Osteocyte (in vitro differentiated cells): Measurements from ENCODE around the gene SBNO1. TPM values are rescaled to one million over a fixed set of nuclear protein-coding genes. Genes with fewer than 3 reads are reported as not detected.

Experiments
- DNase-seq: peaks from one replicate; pipeline ENCODE4 v3.0.0; 2021; ENCODE audit warnings: mixed read lengths; ENCODE audit not compliant: unreplicated experiment; ENCODE audit errors: extremely low spot score
- H3K27ac Mint-ChIP-seq: one replicate; pipeline ENCODE4 v1.8.0; 2021; ENCODE audit warnings: mild to moderate bottlenecking, mixed read lengths; ENCODE audit not compliant: unreplicated experiment
- H3K27me3 Mint-ChIP-seq: one replicate; pipeline ENCODE4 v1.8.0; 2021; ENCODE audit warnings: mixed read lengths; ENCODE audit not compliant: unreplicated experiment
- H3K36me3 Mint-ChIP-seq: one replicate; pipeline ENCODE4 v1.8.0; 2021; ENCODE audit warnings: mixed read lengths; ENCODE audit not compliant: unreplicated experiment
- H3K4me1 Mint-ChIP-seq: one replicate; pipeline ENCODE4 v1.8.0; 2021; ENCODE audit warnings: mixed read lengths; ENCODE audit not compliant: unreplicated experiment
- H3K4me3 Mint-ChIP-seq: one replicate; pipeline ENCODE4 v1.8.0; 2021; ENCODE audit warnings: mild to moderate bottlenecking, moderate library complexity, mixed read lengths; ENCODE audit not compliant: unreplicated experiment
- H3K9me3 Mint-ChIP-seq: one replicate; pipeline ENCODE4 v1.8.0; 2021; ENCODE audit warnings: mixed read lengths; ENCODE audit not compliant: unreplicated experiment
- CTCF ChIP-seq: fragments of 200-600 bp; sonication (generic); IDR thresholded peaks from 2 replicates; pipeline ENCODE4 v1.5.0; 2021; ENCODE audit warnings: antibody characterized with exemption, mild to moderate bottlenecking, moderate library complexity
- total RNA-seq: library from RNA; stranded (reverse); gene quantifications from 2 replicates; pipeline ENCODE4 v1.2.1, GENCODE V29; 2021

The SBNO1 gene
- total RNA-seq, 1 donor from 2014 or later, result 36.0 TPM

GRCh38 chr12:123278101-123278627 lies 86.5 kb downstream of the SBNO1 start:
- no peak for DNase-seq
- no peaks in the 10 kb centered on the region for H3K36me3 Mint-ChIP-seq
- no peaks in the 10 kb centered on the region for H3K9me3 Mint-ChIP-seq
- no peaks in the 10 kb centered on the region for H3K27me3 Mint-ChIP-seq
- no peak overlapping the region for H3K4me3 Mint-ChIP-seq
- no peaks in the 10 kb centered on the region for H3K4me1 Mint-ChIP-seq
- TF ChIP-seq CTCF, result no peak
- no peak overlapping the region for H3K27ac Mint-ChIP-seq

DNA sequence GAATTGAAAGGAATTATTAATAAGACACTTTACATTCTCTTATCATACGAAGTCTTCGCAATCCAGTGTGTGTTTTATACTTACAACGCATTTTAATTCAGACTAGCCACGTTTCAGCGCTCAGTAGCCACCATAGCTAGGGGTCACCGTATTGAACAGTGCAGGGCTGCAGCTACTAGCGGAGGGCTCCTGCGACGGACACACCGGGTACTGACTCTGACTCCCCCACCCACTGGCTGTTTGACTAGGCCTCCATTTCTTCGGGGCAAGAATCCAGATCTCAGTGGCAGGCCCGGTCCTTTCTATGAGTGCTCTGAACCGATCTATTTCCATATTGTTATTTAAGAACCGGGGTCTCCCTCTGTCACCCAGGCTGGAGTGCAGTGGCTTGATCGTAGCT lies 91.5 kb downstream of the SBNO1 start:
- Mint-ChIP-seq H3K27me3 (no peaks in the 10 kb centered on the region), H3K4me3 (peak overlapping the region; percentile 35), H3K36me3 (no peaks in the 10 kb centered on the region), H3K27ac (no peak overlapping the region), H3K4me1 (peaks cover 25% of the 10 kb centered on the region), H3K9me3 (no peaks in the 10 kb centered on the region)
- no peak for DNase-seq
- TF ChIP-seq CTCF, result no peak

DNA sequence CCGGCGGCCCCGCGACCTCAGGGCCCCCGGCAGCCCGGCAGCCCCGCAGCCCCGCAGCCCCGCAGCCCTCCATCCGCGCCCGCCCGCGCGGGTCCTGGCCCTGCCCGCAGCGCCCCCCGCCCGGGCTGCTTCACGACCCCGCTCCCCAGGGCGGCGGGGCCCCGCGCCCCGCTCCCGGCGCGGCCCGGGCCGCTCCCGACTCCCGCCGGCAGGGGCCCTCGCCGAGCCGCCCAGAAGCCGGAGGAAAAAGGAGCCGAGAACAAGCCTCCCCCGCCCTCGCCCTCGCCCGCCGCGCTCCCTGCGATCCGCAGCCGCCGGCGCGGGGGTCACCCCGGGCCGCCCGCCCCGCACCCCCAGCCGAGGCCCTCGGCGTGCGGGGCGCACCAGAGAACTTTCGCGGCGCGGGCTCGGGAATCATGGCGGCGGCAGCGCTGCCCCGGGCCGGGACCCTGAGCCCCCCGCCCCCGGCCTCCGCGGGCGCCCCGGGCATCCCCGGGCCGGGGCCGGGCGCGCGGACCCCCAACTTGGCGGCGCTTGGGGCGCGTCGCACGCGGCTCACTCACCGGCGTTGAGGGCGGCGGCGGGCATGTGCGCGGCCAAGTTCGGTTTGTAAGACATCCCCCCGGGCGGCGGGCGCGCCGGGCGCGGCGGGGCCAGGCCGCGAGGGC lies 93.5 kb downstream of the SBNO1 start:
- DNase-seq, result peak; percentile 90
- Mint-ChIP-seq H3K27ac (no peak overlapping the region), H3K4me1 (peaks cover 31% of the 10 kb centered on the region), H3K27me3 (no peaks in the 10 kb centered on the region), H3K36me3 (no peaks in the 10 kb centered on the region), H3K4me3 (no peak overlapping the region), H3K9me3 (no peaks in the 10 kb centered on the region)
- TF ChIP-seq CTCF, result peak; percentile 63

DNA sequence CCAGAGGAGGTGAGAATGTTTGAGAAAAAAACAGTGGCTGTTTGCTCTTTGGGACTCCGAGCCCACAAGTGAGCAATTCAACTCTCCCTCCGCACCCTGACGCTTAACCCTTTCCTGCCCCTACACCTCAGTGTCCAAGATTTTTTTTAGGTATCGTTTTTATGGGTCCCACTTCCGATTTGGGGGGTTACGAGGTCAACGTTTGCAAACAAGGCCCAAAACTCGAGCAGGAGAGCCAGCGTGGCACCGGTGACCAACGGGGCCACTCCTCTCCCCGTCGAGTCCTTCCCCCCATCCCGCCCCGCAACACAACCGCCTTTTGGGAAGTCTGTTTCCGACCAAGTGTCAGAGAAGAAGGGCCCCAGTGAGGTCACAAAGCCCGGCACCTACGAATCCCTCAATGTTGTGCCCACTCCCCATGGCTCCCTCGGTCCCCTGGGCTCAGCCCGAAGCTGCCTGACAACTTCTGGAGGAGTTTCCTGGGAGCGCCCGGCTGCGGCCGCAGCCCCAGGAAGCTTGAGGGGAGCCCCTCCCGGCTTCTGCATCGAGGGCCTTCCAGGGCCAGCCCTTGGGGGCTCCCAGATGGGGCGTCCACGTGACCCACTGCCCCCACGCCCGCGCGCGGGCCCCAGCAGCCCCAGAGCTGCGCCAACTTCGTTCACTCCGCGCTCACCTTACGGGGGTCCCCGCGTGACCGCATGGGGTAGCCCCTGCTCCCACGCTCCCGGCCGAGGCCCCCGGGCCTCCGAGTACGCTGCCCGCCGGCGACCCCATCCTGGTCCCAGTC lies 94.2 kb downstream of the SBNO1 start:
- H3K4me3 Mint-ChIP-seq, result peak overlapping the region; percentile 91
- no peak for TF ChIP-seq CTCF
- H3K36me3 Mint-ChIP-seq, result no peaks in the 10 kb centered on the region
- no peak for DNase-seq
- H3K27me3 Mint-ChIP-seq, result no peaks in the 10 kb centered on the region
- H3K9me3 Mint-ChIP-seq, result no peaks in the 10 kb centered on the region
- H3K27ac Mint-ChIP-seq, result peak overlapping the region; percentile 94
- peaks cover 31% of the 10 kb centered on the region for H3K4me1 Mint-ChIP-seq

- Mint-ChIP-seq H3K27ac (peak overlapping the region; percentile 94), H3K9me3 (no peaks in the 10 kb centered on the region), H3K27me3 (no peaks in the 10 kb centered on the region), H3K4me3 (peak overlapping the region; percentile 91), H3K4me1 (peaks cover 31% of the 10 kb centered on the region), H3K36me3 (peaks cover 5% of the 10 kb centered on the region)
- no peak for DNase-seq
- no peak for TF ChIP-seq CTCF
Measured at GRCh38 chr12:123269896-123270213, 94.8 kb downstream of the SBNO1 start.
